GM12865 (cell line): ENCODE data around the gene MEOX2.

Source experiments
- DNase-seq: peaks from one replicate; pipeline ENCODE4 v3.0.0; 2010; ENCODE audit warnings: low read depth
- H3K4me3 ChIP-seq: 2 replicates; pipeline ENCODE4 v1.5.1; 2011; ENCODE audit warnings: mild to moderate bottlenecking, low read depth, low read length, control low read depth
- CTCF ChIP-seq: IDR thresholded peaks from 2 replicates; pipeline ENCODE4 v1.5.1; 2011; ENCODE audit warnings: low read length, control low read depth, low read depth, inconsistent platforms; ENCODE audit not compliant: insufficient read depth; ENCODE audit errors: missing control alignments

The MEOX2 gene

DNA sequence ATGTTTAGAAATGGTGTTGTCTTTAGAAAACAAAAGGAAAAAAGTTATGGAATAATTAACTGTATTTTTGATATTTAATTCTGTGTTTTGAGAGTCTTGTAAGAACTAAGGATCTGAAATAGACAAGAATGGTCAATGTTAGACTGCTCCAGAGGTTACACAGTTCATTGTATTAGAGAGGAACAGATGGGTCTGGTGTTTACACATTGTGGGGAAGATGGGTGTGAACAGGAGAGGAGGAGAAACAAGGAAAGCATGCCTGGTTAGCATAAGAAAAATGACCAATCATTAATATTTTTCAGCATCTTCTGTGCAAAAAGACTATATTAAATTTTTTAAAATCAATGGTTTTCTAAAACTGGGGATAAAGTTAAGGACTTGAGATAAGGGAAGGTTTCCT lies 11.9 kb downstream of the MEOX2 start:
- H3K4me3 ChIP-seq = no peak overlapping the region
- DNase-seq = no peak
- no peak for TF ChIP-seq CTCF

GRCh38 chr7:15669443-15670090 lies 16.9 kb downstream of the MEOX2 start:
- H3K4me3 ChIP-seq = no peak overlapping the region
- TF ChIP-seq CTCF = no peak
- DNase-seq = no peak

DNA sequence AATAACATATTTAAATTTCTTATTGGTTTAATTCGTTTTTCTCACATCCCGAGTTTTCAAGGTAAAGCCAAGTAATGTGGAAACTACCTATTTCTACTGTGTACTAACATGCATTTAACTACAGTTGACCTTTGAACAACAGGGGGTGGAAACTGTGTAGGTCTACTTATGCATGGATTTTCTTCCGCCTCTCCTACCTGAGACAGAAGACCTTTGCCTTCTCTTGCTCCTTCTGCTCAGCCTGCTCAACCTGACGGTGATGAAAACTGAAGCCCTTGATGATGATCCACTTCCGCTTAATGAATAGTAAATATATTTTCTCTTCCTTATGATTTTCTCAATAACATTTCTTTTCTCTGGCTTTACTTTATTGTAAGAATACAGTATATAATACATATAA lies 18.5 kb downstream of the MEOX2 start:
- DNase-seq = no peak
- TF ChIP-seq CTCF = no peak
- no peak overlapping the region for H3K4me3 ChIP-seq

DNA sequence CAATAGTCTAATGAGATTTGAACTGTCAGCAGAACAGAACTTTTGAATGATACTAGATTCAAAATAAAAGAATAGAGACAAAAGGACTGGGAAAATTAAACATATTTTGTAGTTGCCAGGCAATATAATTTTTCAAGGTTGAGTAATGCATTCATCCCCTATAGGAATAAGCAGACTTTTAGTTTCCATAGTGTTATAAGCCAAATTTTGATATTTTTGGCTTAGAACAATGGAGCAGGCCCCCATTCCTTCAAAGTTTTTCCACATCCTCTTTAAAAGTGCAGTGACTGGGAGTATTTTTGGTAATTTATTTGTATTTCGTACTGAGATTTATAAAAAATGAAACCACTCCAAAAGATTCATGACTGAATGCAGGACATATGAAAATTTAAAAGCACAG lies 24.0 kb downstream of the MEOX2 start:
- no peak for DNase-seq
- no peak overlapping the region for H3K4me3 ChIP-seq
- TF ChIP-seq CTCF = no peak

- TF ChIP-seq CTCF = no peak
- no peak overlapping the region for H3K4me3 ChIP-seq
- no peak for DNase-seq
Observed at GRCh38 chr7:15658247-15658646, 28.2 kb downstream of the MEOX2 start.

GRCh38 chr7:15652776-15653290 lies 33.6 kb downstream of the MEOX2 start:
- H3K4me3 ChIP-seq = no peak overlapping the region

More at GRCh38 chr7:15652776-15653290, 33.6 kb downstream of the MEOX2 start:
- TF ChIP-seq CTCF = no peak
- DNase-seq = no peak
